Keratinocyte (primary cell): ENCODE measurements around the gene CTIF.

Experiments
- CTCF ChIP-seq, 3 experiments: IDR thresholded peaks in 1 of 3; conservative IDR thresholded peaks in 1 of 3; optimal IDR thresholded peaks in 1 of 3; 2 replicates in 2 of 3; 3 replicates in 1 of 3; pipeline versions ENCODE3 to v1.5.1; 2011; ENCODE audit warnings: low read length in 3 of 3, mild to moderate bottlenecking in 3 of 3, moderate library complexity in 2 of 3, control low read depth in 1 of 3, inconsistent platforms in 1 of 3; ENCODE audit not compliant: insufficient read depth in 2 of 3; ENCODE audit errors: extremely low read depth in 1 of 3
- EZH2 ChIP-seq: IDR thresholded peaks from one replicate; pipeline ENCODE4 v1.6.1; 2012; ENCODE audit warnings: inconsistent platforms, mild to moderate bottlenecking, low read length, moderate library complexity

GRCh38 chr18:48734460-48734859, 195.6 kb downstream of the CTIF start:
- TF ChIP-seq EZH2 = no peak
- TF ChIP-seq CTCF (optimal IDR thresholded peaks at IDR 0.05 in 1 of 3, IDR thresholded peaks at IDR 0.05 in 1 of 3, conservative IDR thresholded peaks at IDR 0.05 in 1 of 3; ENCODE audit: extremely low read depth in 1 of 3, insufficient read depth in 2 of 3, low read length in 3 of 3) = no peak
